Endothelial cell (in vitro differentiated cells): ENCODE measurements around the gene A1BG. TPM values are rescaled to one million over a fixed set of nuclear protein-coding genes. Genes with fewer than 3 reads are reported as not detected.

ENCODE experiments used
- DNase-seq: peaks from one replicate; pipeline ENCODE4 v3.0.0; 2021; ENCODE audit warnings: low spot score
- H3K27ac Mint-ChIP-seq: one replicate; pipeline ENCODE4 v1.8.0; 2021; ENCODE audit warnings: mixed read lengths, inconsistent platforms; ENCODE audit not compliant: unreplicated experiment
- H3K27me3 Mint-ChIP-seq: one replicate; pipeline ENCODE4 v1.8.0; 2021; ENCODE audit warnings: mild to moderate bottlenecking, moderate library complexity, mixed read lengths, inconsistent platforms; ENCODE audit not compliant: unreplicated experiment
- H3K36me3 Mint-ChIP-seq: one replicate; pipeline ENCODE4 v1.8.0; 2021; ENCODE audit warnings: mild to moderate bottlenecking, low read depth, mixed read lengths, inconsistent platforms; ENCODE audit not compliant: unreplicated experiment
- H3K4me1 Mint-ChIP-seq: one replicate; pipeline ENCODE4 v1.8.0; 2021; ENCODE audit warnings: mild to moderate bottlenecking, mixed read lengths, inconsistent platforms; ENCODE audit not compliant: unreplicated experiment
- H3K4me3 Mint-ChIP-seq: one replicate; pipeline ENCODE4 v1.8.0; 2021; ENCODE audit warnings: mild to moderate bottlenecking, mixed read lengths, inconsistent platforms; ENCODE audit not compliant: unreplicated experiment
- H3K9me3 Mint-ChIP-seq: one replicate; pipeline ENCODE4 v1.8.0; 2021; ENCODE audit warnings: mixed read lengths, inconsistent platforms; ENCODE audit not compliant: unreplicated experiment
- CTCF ChIP-seq: fragments of 200-600 bp; sonication (generic); IDR thresholded peaks from one replicate; pipeline ENCODE4 v1.5.0; 2021; ENCODE audit warnings: antibody characterized with exemption; ENCODE audit not compliant: unreplicated experiment
- total RNA-seq: library from RNA; stranded (reverse); fragmentation: NEBNext Ultra II Directional; extraction: Animal tissue kit (Norgen Biotek cat#: 25700); gene quantifications from one replicate; pipeline ENCODE4 v1.2.1, GENCODE V29; 2021; ENCODE audit not compliant: unreplicated experiment

A1BG gene
- total RNA-seq, 1 donor from 2014 or later: 41.9 TPM

- H3K36me3 Mint-ChIP-seq: peaks cover 32% of the 10 kb centered on the region
- H3K27me3 Mint-ChIP-seq: peaks cover 3% of the 10 kb centered on the region
- peaks cover 20% of the 10 kb centered on the region for H3K4me1 Mint-ChIP-seq
- TF ChIP-seq CTCF: no peak
- no peaks in the 10 kb centered on the region for H3K9me3 Mint-ChIP-seq
- DNase-seq: no peak
- no peak overlapping the region for H3K4me3 Mint-ChIP-seq
- no peak overlapping the region for H3K27ac Mint-ChIP-seq
Observed at GRCh38 chr19:58334691-58335249, 18.5 kb downstream of the A1BG start.

GRCh38 chr19:58332697-58333096, 20.6 kb downstream of the A1BG start:
- Mint-ChIP-seq H3K27ac (no peak overlapping the region), H3K27me3 (peaks cover 3% of the 10 kb centered on the region), H3K36me3 (peaks cover 15% of the 10 kb centered on the region), H3K4me1 (peaks cover 10% of the 10 kb centered on the region), H3K4me3 (no peak overlapping the region), H3K9me3 (no peaks in the 10 kb centered on the region)
- TF ChIP-seq CTCF: no peak
- no peak for DNase-seq

- Mint-ChIP-seq H3K27me3 (peaks cover 3% of the 10 kb centered on the region), H3K4me1 (peaks cover 10% of the 10 kb centered on the region), H3K27ac (no peak overlapping the region), H3K36me3 (peaks cover 10% of the 10 kb centered on the region), H3K9me3 (no peaks in the 10 kb centered on the region), H3K4me3 (no peak overlapping the region)
- no peak for DNase-seq
- TF ChIP-seq CTCF: no peak
Observed at GRCh38 chr19:58330458-58330857, 22.8 kb downstream of the A1BG start.

- H3K9me3 Mint-ChIP-seq: no peaks in the 10 kb centered on the region
- H3K27me3 Mint-ChIP-seq: no peaks in the 10 kb centered on the region
- no peak overlapping the region for H3K27ac Mint-ChIP-seq
- peak; percentile 56 for DNase-seq
- peak overlapping the region; percentile 58 for H3K4me3 Mint-ChIP-seq
- TF ChIP-seq CTCF: no peak
- H3K4me1 Mint-ChIP-seq: peaks cover 7% of the 10 kb centered on the region
- peaks cover 6% of the 10 kb centered on the region for H3K36me3 Mint-ChIP-seq
Observed at GRCh38 chr19:58328999-58329398, 24.3 kb downstream of the A1BG start.

GRCh38 chr19:58326914-58327726, 26.2 kb downstream of the A1BG start, which contains the start of gene ZSCAN22:
Gene ZSCAN22 (plus strand): TSS chr19:58326994. CDS start chr19:58334803, 7,809 bp downstream.
- H3K4me1 Mint-ChIP-seq: peaks cover 7% of the 10 kb centered on the region
- TF ChIP-seq CTCF: no peak
- H3K27me3 Mint-ChIP-seq: peaks cover 5% of the 10 kb centered on the region
- DNase-seq: peak; percentile 90
- H3K27ac Mint-ChIP-seq: no peak within 1 kb of the TSS
- peaks cover 14% of the 10 kb centered on the region for H3K36me3 Mint-ChIP-seq
- no peaks in the 10 kb centered on the region for H3K9me3 Mint-ChIP-seq
- no peak within 1 kb of the TSS for H3K4me3 Mint-ChIP-seq
